A549 (cell line): ENCODE results near the gene FOXB1. TPM values are rescaled to one million over a fixed set of nuclear protein-coding genes. Genes with fewer than 3 reads are reported as not detected.

ENCODE experiments used
- ATAC-seq, 2 experiments: fragments of 200-7000 bp in 1 of 2; fragments of >200 bp in 1 of 2; cut with Nextera tagmentation in 1 of 2; cut with Tn5 transposase in 1 of 2; 3 replicates each; pipeline versions ENCODE4 v1.8.0 to v1.9.1; 2018 to 2020; ENCODE audit warnings: mild to moderate bottlenecking in 1 of 2, moderate library complexity in 1 of 2
- CTCF ChIA-PET: fragments of 300-600 bp; sonication (Branson Sonifier 250); formaldehyde crosslinking; extraction: SDS; loops from one replicate; lab custom pipeline; 2021; ENCODE audit warnings: antibody characterized with exemption, inconsistent platforms; lab: Yijun Ruan, JAX
- POLR2A ChIA-PET: fragments of 350-600 bp; formaldehyde crosslinking; extraction: SDS; loops from one replicate; lab custom pipeline; 2021; ENCODE audit warnings: antibody characterized with exemption, inconsistent platforms; lab: Yijun Ruan, JAX
- DNase-seq, 2 experiments: peaks; one replicate each; pipeline versions ENCODE4 v3.0.0 to v3.0.0-alpha.2; 2011 to 2016; ENCODE audit warnings: low read depth in 1 of 2, low spot score in 1 of 2
- FAIRE-seq: peaks from 2 replicates; lab custom pipeline; 2011; peaks lifted over from hg19 to GRCh38; lab: Jason Lieb, UNC
- H3K27ac ChIP-seq, 2 experiments: fragments of >200 bp; sonication (Bioruptor Twin); formaldehyde crosslinking; 3 replicates each; pipeline ENCODE4 v1.5.1; 2016 to 2017
- H3K4me1 ChIP-seq: fragments of >200 bp; sonication (Bioruptor Twin); formaldehyde crosslinking; 3 replicates; pipeline ENCODE4 v1.6.1; 2016
- H3K4me2 ChIP-seq: fragments of >200 bp; sonication (Bioruptor Twin); formaldehyde crosslinking; 3 replicates; pipeline ENCODE4 v1.6.1; 2016
- H3K4me3 ChIP-seq: fragments of >200 bp; sonication (Bioruptor Twin); formaldehyde crosslinking; 3 replicates; pipeline ENCODE4 v1.5.1; 2016
- H3K9me3 ChIP-seq: fragments of >200 bp; sonication (Bioruptor Twin); formaldehyde crosslinking; 3 replicates; pipeline ENCODE4 v1.6.1; 2016
- CEBPB ChIP-seq, 2 experiments: fragments of >200 bp in 1 of 2; sonication (Bioruptor Twin) in 1 of 2; formaldehyde crosslinking in 1 of 2; IDR thresholded peaks; 2 replicates each; pipeline ENCODE4 v1.6.1; 2012 to 2016
- CHD2 ChIP-seq: fragments of 150-350 bp; IDR thresholded peaks from 2 replicates; pipeline ENCODE4 v1.6.1; 2014; ENCODE audit warnings: low read length; ENCODE audit not compliant: partially characterized antibody
- CHD4 ChIP-seq: fragments of 200-600 bp; sonication (generic); IDR thresholded peaks from 2 replicates; pipeline ENCODE4 v1.6.1; 2016; ENCODE audit warnings: antibody characterized with exemption, mild to moderate bottlenecking, borderline replicate concordance
- ELK1 ChIP-seq: fragments of 150-350 bp; IDR thresholded peaks from 2 replicates; pipeline ENCODE4 v1.6.1; 2014; ENCODE audit warnings: low read depth, mild to moderate bottlenecking, low read length
- EP300 ChIP-seq, 2 experiments: fragments of >200 bp; sonication (Bioruptor Twin); formaldehyde crosslinking; IDR thresholded peaks; 2 replicates in 1 of 2; 3 replicates in 1 of 2; pipeline ENCODE4 v1.6.1; 2016 to 2017
- FOSL2 ChIP-seq, 2 experiments: fragments of 450-650 bp in 1 of 2; fragments of >200 bp in 1 of 2; sonication (Bioruptor Twin) in 1 of 2; formaldehyde crosslinking; IDR thresholded peaks; 2 replicates each; pipeline versions ENCODE4 v1.5.0 to v1.6.1; 2016 to 2020; ENCODE audit warnings: mild to moderate bottlenecking in 1 of 2, moderate library complexity in 1 of 2
- GATA3 ChIP-seq: IDR thresholded peaks from 2 replicates; pipeline ENCODE4 v1.6.1; 2012; ENCODE audit warnings: borderline replicate concordance
- HDAC2 ChIP-seq: fragments of 200-600 bp; sonication (generic); IDR thresholded peaks from 2 replicates; pipeline ENCODE4 v1.6.1; 2016
- HEYL ChIP-seq: fragments of 250-450 bp; sonication (Bioruptor Pico); IDR thresholded peaks from 2 replicates; pipeline ENCODE4 v1.8.0; 2021; ENCODE audit warnings: mild to moderate bottlenecking, moderate library complexity
- HMGXB4 ChIP-seq: fragments of 250-450 bp; sonication (Bioruptor Pico); IDR thresholded peaks from 2 replicates; pipeline ENCODE4 v1.5.0; 2021; ENCODE audit warnings: mild to moderate bottlenecking, moderate library complexity, borderline replicate concordance
- JUNB ChIP-seq: fragments of >200 bp; sonication (Bioruptor Twin); formaldehyde crosslinking; IDR thresholded peaks from 2 replicates; pipeline ENCODE4 v1.6.1; 2016
- KDM1A ChIP-seq: fragments of 200-600 bp; sonication (generic); IDR thresholded peaks from 2 replicates; pipeline ENCODE4 v1.6.1; 2016; ENCODE audit warnings: low read depth, mild to moderate bottlenecking
- KDM5A ChIP-seq: fragments of 200-600 bp; sonication (generic); IDR thresholded peaks from 2 replicates; pipeline ENCODE4 v1.6.1; 2016; ENCODE audit warnings: antibody characterized with exemption, mild to moderate bottlenecking
- MYC ChIP-seq: IDR thresholded peaks from 2 replicates; pipeline ENCODE4 v1.6.1; 2012; ENCODE audit warnings: mild to moderate bottlenecking, inconsistent platforms, low read length, improper control_type of control experiment, borderline replicate concordance
- NR3C1 ChIP-seq: fragments of >200 bp; sonication (Bioruptor Twin); formaldehyde crosslinking; IDR thresholded peaks from 3 replicates; pipeline ENCODE4 v1.6.1; 2017
- PHF8 ChIP-seq: fragments of 200-600 bp; sonication (generic); IDR thresholded peaks from 2 replicates; pipeline ENCODE4 v1.6.1; 2016; ENCODE audit warnings: low read depth, mild to moderate bottlenecking, antibody characterized with exemption, moderate library complexity, borderline replicate concordance
- RAD21 ChIP-seq, 2 experiments: fragments of >200 bp in 1 of 2; sonication (Bioruptor Twin) in 1 of 2; formaldehyde crosslinking in 1 of 2; IDR thresholded peaks in 1 of 2; conservative IDR thresholded peaks in 1 of 2; 2 replicates in 1 of 2; 3 replicates in 1 of 2; pipeline ENCODE4 v1.6.1; 2012 to 2018; ENCODE audit warnings: inconsistent platforms in 1 of 2
- RNF2 ChIP-seq: fragments of 200-600 bp; sonication (generic); IDR thresholded peaks from 2 replicates; pipeline ENCODE4 v1.6.1; 2016; ENCODE audit warnings: low read depth, mild to moderate bottlenecking, antibody characterized with exemption, moderate library complexity, borderline replicate concordance
- TP53 ChIP-seq: fragments of 250-450 bp; sonication (Bioruptor Pico); IDR thresholded peaks from 2 replicates; pipeline ENCODE4 v1.5.0; 2021; ENCODE audit warnings: mild to moderate bottlenecking, moderate library complexity
- WGBS: methylation state at CpG from one replicate; pipeline ENCODE4 v1.1.6; 2017; ENCODE audit errors: missing lambda C conversion rate; 5-methylcytosine and 5-hydroxymethylcytosine counted together
- polyA plus RNA-seq, 4 experiments: library from polyadenylated mRNA; depleted of rRNA in 3 of 4; stranded (reverse); fragments of >200 nt; fragmentation: RNase III in 1 of 4; extraction: RNeasy Plus Mini Kit Qiagen cat#74134 plus additional on column Dnase treatment in 1 of 4; gene quantifications; 2 replicates in 3 of 4; 3 replicates in 1 of 4; pipeline ENCODE4 v1.2.3, GENCODE V29; 2011 to 2017
- TF ChIP-seq, protein P1 (sequence below): fragments of 450-650 bp; IDR thresholded peaks from 2 replicates; pipeline ENCODE4 v1.6.1; 2014; ENCODE audit warnings: antibody characterized with exemption

Gene FOXB1
- polyA plus RNA-seq, 2 of the 4 experiments (the other 2 are of a cell fraction): not detected

GRCh38 chr15:60009124-60009960 is 5.2 kb downstream of the FOXB1 start:
- DNase-seq (no peak), FAIRE-seq (no peak), ATAC-seq (no peak)
- Histone ChIP-seq H3K9me3 (no peaks in the 10 kb centered on the region), H3K4me2 (no peak overlapping the region), H3K4me1 (peaks cover 21% of the 10 kb centered on the region), H3K4me3 (no peak overlapping the region), H3K27ac (no peak overlapping the region)
- no peak for TF ChIP-seq PHF8
- TF ChIP-seq ELK1: no peak
- no peak for TF ChIP-seq HDAC2
- TF ChIP-seq FOSL2 (IDR thresholded peaks at IDR 0.05): no peak
- no peak for TF ChIP-seq FOSL2 (CRISPR knock-in tag; IDR thresholded peaks at IDR 0.05)
- TF ChIP-seq NR3C1: no peak
- TF ChIP-seq KDM5A: no peak
- no peak for TF ChIP-seq KDM1A
- no peak for TF ChIP-seq MYC
- no peak for TF ChIP-seq EP300 (IDR thresholded peaks at IDR 0.05)
- no peak for TF ChIP-seq TP53 (CRISPR knock-in tag)
- TF ChIP-seq CHD4: no peak
- TF ChIP-seq RAD21 (conservative IDR thresholded peaks at IDR 0.05 in 1 of 2, IDR thresholded peaks at IDR 0.05 in 1 of 2): no peak
- no peak for TF ChIP-seq CHD2
- TF ChIP-seq CEBPB (IDR thresholded peaks at IDR 0.05): no peak
- TF ChIP-seq, protein P1, sequence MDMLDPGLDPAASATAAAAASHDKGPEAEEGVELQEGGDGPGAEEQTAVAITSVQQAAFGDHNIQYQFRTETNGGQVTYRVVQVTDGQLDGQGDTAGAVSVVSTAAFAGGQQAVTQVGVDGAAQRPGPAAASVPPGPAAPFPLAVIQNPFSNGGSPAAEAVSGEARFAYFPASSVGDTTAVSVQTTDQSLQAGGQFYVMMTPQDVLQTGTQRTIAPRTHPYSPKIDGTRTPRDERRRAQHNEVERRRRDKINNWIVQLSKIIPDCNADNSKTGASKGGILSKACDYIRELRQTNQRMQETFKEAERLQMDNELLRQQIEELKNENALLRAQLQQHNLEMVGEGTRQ: no peak
- TF ChIP-seq HEYL (CRISPR knock-in tag): no peak
- CTCF ChIA-PET: interaction anchor here (0.6 to 0.7 kb wide), 2 partner anchors 12 to 42 kb away, joined by 3 read pairs; no protein-coding TSS in a partner anchor
- POLR2A ChIA-PET: no interaction called here
- 18% methylated on average over 6 of the region's 6 CpGs for WGBS

- CTCF ChIA-PET: interaction anchor here (0.7 to 1.1 kb wide), 3 partner anchors 12 to 315 kb away, joined by 3 read pairs; no protein-coding TSS in a partner anchor
- Histone ChIP-seq H3K4me1 (peaks cover 13% of the 10 kb centered on the region), H3K9me3 (no peaks in the 10 kb centered on the region), H3K4me2 (no peak overlapping the region), H3K27ac (no peak overlapping the region), H3K4me3 (no peak overlapping the region)
- POLR2A ChIA-PET: no interaction called here
- FAIRE-seq (no peak), ATAC-seq (no peak), DNase-seq (no peak)
- WGBS: 30% methylated on average over 13 of the region's 13 CpGs
- TF ChIP-seq JUNB: no peak
- TF ChIP-seq RNF2: peak; percentile 76; the same call in 1 of the 2 replicates
- no peak for TF ChIP-seq GATA3
Measured at GRCh38 chr15:60009980-60010732, 6.0 kb downstream of the FOXB1 start.

GRCh38 chr15:60010858-60011257 is 6.7 kb downstream of the FOXB1 start:
- CTCF ChIA-PET: interaction anchor here (1.1 kb wide), 3 partner anchors 17 to 314 kb away, joined by 3 read pairs; no protein-coding TSS in a partner anchor
- FAIRE-seq (no peak), ATAC-seq (no peak), DNase-seq (no peak)
- no peak overlapping the region for H3K4me3 ChIP-seq
- H3K4me1 ChIP-seq: peaks cover 6% of the 10 kb centered on the region
- H3K4me2 ChIP-seq: no peak overlapping the region
- TF ChIP-seq HMGXB4 (CRISPR knock-in tag): no peak
- TF ChIP-seq, all 56 proteins: peak for 0
- Histone ChIP-seq H3K27ac (no peak overlapping the region), H3K9me3 (no peaks in the 10 kb centered on the region)
- 2% methylated on average over 2 of the region's 2 CpGs for WGBS
- POLR2A ChIA-PET: no interaction called here
